ENCODE data around the gene NBEA. TPM values are rescaled to one million over a fixed set of nuclear protein-coding genes. Genes with fewer than 3 reads are reported as not detected.

NBEA gene
- total and polyA plus RNA-seq, 12 donors: 3.1 to 19.7 (median 14.2) TPM

DNA sequence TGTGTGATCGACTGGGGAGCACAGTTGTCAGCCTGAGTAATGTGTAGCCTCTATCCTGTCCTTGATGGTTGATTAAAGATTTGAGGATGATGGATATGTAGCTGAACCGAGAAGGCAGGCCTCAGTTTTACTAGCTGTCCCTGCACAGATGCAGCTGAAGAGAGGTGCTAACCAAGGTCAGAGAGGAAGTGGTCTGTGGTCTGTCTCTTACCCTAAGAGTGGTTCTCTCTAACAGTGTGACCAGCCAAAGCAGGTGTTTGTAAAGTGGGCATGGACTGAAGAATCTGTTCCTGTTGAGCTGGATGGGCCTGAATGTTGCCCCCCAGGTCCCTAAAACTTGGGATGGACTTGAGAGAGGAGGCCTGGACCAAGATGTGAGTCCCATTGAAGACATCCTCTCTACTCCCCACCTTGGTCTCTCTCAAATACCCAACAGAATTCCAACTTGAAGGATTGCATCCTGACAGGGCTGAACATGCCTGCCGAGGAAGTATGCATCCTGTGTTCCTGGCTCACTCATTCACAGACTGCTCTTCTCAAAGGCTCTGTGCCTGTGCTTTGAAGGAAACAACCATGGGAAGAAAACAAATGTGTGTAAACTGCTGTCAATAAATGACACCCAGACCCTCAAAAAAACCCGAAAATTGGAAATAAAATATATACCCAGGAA is 310.6 kb downstream of the NBEA start:
- no peak for TF ChIP-seq CTCF (IDR thresholded peaks at IDR 0.05)
- TF ChIP-seq POLR2A (IDR thresholded peaks at IDR 0.05): no peak
- Histone ChIP-seq H3K9me3 (replicated peaks in 1 of 3) (peaks cover 0 to 4% (median 0%) of the 10 kb centered on the region in 3 donors), H3K4me1 (replicated peaks in 1 of 2) (no peaks in the 10 kb centered on the region), H3K27ac (no peak overlapping the region), H3K36me3 (replicated peaks in 1 of 2) (no peaks in the 10 kb centered on the region), H3K4me3 (no peak overlapping the region), H3K27me3 (no peaks in the 10 kb centered on the region)
- DNase-seq: no peak
- intact Hi-C loops (cut with DNase I): no loop called here
- 80 to 90% (median 85%) methylated on average over 4 of the region's 4 CpGs for WGBS, 4 donors

- H3K27me3 ChIP-seq: no peaks in the 10 kb centered on the region
- no peak overlapping the region for H3K4me3 ChIP-seq
- H3K27ac ChIP-seq: no peak overlapping the region
- DNase-seq: no peak
- intact Hi-C loops (cut with DNase I): no loop called here
- H3K9me3 ChIP-seq (replicated peaks in 1 of 3): no peaks in the 10 kb centered on the region
- 95 to 98% (median 97%) methylated on average over 4 to 8 of the region's 8 CpGs for WGBS, 4 donors
- no peaks in the 10 kb centered on the region for H3K4me1 ChIP-seq (replicated peaks in 1 of 2)
- no peak for TF ChIP-seq CTCF (IDR thresholded peaks at IDR 0.05)
- no peak for TF ChIP-seq POLR2A (IDR thresholded peaks at IDR 0.05)
- H3K36me3 ChIP-seq (replicated peaks in 1 of 2): no peaks in the 10 kb centered on the region
Measured at GRCh38 chr13:35255241-35255640, 313.2 kb downstream of the NBEA start.

DNA sequence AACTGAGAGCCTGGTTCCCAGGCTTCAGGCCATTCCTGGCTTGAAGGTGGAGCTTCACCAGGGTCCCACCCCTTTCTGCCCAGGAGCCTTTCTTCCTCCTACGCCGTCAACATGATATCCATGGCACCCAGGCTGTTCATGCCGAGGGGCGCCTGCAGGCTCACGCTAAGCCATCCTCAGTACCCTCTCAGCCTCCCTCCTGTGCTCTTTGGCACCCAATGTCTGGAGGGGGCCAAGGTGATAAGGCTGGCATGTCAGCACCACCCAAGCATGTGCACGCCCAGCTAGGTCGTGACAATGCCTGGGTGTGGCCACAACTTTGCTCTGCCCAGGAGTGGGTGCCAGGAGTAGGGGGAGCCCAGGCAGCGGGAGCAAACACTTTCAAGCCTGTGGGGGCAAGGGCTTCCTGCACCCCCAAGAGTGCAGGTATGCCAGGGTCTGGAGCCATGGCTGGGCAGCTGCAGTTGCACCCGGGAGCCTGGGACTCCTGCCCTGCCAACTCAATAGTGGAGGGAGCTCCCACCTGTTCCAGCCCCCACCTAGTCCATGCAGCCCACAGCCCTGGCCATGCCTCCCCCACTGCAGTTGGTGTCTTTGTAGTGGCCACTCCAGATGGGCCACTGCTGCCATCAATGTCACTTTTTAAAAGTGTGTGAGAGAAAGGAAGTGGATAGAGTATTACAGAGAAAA is 314.5 kb downstream of the NBEA start:
- intact Hi-C loops (cut with DNase I): no loop called here
- H3K4me1 ChIP-seq (replicated peaks in 1 of 2): no peaks in the 10 kb centered on the region
- 94 to 100% (median 97%) methylated on average over 5 to 9 of the region's 9 CpGs for WGBS, 4 donors
- H3K36me3 ChIP-seq (replicated peaks in 1 of 2): no peaks in the 10 kb centered on the region
- TF ChIP-seq CTCF (IDR thresholded peaks at IDR 0.05) (no peak), POLR2A (IDR thresholded peaks at IDR 0.05) (no peak)
- no peak for DNase-seq
- H3K4me3 ChIP-seq: no peak overlapping the region
- H3K27me3 ChIP-seq: no peaks in the 10 kb centered on the region
- H3K9me3 ChIP-seq (replicated peaks in 1 of 3): no peaks in the 10 kb centered on the region
- H3K27ac ChIP-seq: no peak overlapping the region

GRCh38 chr13:35260316-35260715 is 318.2 kb downstream of the NBEA start:
- H3K36me3 ChIP-seq (replicated peaks in 1 of 2): no peaks in the 10 kb centered on the region
- no peaks in the 10 kb centered on the region for H3K4me1 ChIP-seq (replicated peaks in 1 of 2)
- no peaks in the 10 kb centered on the region for H3K27me3 ChIP-seq
- H3K4me3 ChIP-seq: no peak overlapping the region
- TF ChIP-seq CTCF (IDR thresholded peaks at IDR 0.05) (no peak), POLR2A (IDR thresholded peaks at IDR 0.05) (no peak)
- no peak overlapping the region for H3K27ac ChIP-seq
- no peaks in the 10 kb centered on the region for H3K9me3 ChIP-seq (replicated peaks in 1 of 3)
- DNase-seq: no peak
- intact Hi-C loops (cut with DNase I): no loop called here
